K562 treated with DMSO at 1 percent for 24 hours (cell line): ENCODE data around the gene TRAF3. TPM values are rescaled to one million over a fixed set of nuclear protein-coding genes. Genes with fewer than 3 reads are reported as not detected.

Experiments used
- total RNA-seq: library from RNA; unstranded; fragments of 300-600 nt; gene quantifications from 2 replicates; pipeline ENCODE4 v1.2.3, GENCODE V29; 2022; ENCODE audit warnings: low read depth; ENCODE audit not compliant: insufficient read depth

The TRAF3 gene
- 10.7 and 11.8 TPM in 2 replicates for total RNA-seq

GRCh38 chr14:102776761-102777710 lies at the start of gene TRAF3:
TRAF3 (plus strand) TSS chr14:102777449; CDS start chr14:102870202, 92,753 bp downstream.

GRCh38 chr14:102922490-102923200 lies 145.4 kb downstream of the TRAF3 start, which contains the start of gene AMN:
AMN (plus strand) TSS chr14:102922663; CDS start chr14:102922689, 26 bp downstream.

Other genes with a start within 250 kb of the TRAF3 start
- 19.3 and 21.5 TPM in 2 replicates for gene RCOR1, start 184.8 kb upstream of the TRAF3 start, total RNA-seq
- gene AMN, start 145.2 kb downstream of the TRAF3 start, total RNA-seq = 0.94 TPM in 1 of 2 replicates, not detected in the other